22Rv1 (cell line): ENCODE results near the gene CFAP74.

Experiments used
- ZFX ChIP-seq: fragments of 450-650 bp; IDR thresholded peaks from 2 replicates; pipeline ENCODE4 v1.6.1; 2017; ENCODE audit warnings: antibody characterized with exemption, borderline replicate concordance
- TF ChIP-seq, protein P1 (sequence below): fragments of 450-650 bp; IDR thresholded peaks from 2 replicates; pipeline ENCODE4 v1.5.1; 2017; ENCODE audit warnings: mild to moderate bottlenecking

DNA sequence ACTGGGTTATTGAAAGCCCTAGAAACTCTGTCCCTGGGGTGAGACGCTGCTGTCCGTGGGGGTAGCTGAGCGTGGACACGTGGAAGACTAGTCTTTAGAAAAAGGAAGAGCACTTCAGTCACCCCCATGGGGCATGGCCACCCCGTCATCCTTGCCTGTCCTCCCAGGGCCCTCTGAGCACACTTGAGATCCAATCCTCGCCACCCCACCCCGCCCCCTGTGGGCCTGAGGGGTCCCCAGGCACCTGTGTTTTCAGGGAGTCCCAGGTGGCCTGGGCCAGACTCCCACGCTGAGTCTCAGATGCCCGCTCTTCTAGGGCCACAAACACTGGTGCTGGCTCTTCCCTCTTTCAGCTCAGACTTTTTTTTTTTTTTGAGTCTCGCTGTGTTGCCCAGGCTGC lies 49.2 kb upstream of the CFAP74 start:
- no peak for TF ChIP-seq ZFX
- TF ChIP-seq, protein P1, sequence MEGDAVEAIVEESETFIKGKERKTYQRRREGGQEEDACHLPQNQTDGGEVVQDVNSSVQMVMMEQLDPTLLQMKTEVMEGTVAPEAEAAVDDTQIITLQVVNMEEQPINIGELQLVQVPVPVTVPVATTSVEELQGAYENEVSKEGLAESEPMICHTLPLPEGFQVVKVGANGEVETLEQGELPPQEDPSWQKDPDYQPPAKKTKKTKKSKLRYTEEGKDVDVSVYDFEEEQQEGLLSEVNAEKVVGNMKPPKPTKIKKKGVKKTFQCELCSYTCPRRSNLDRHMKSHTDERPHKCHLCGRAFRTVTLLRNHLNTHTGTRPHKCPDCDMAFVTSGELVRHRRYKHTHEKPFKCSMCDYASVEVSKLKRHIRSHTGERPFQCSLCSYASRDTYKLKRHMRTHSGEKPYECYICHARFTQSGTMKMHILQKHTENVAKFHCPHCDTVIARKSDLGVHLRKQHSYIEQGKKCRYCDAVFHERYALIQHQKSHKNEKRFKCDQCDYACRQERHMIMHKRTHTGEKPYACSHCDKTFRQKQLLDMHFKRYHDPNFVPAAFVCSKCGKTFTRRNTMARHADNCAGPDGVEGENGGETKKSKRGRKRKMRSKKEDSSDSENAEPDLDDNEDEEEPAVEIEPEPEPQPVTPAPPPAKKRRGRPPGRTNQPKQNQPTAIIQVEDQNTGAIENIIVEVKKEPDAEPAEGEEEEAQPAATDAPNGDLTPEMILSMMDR, result no peak
